B cell (primary cell): ENCODE measurements around the gene ANOS1. TPM values are rescaled to one million over a fixed set of nuclear protein-coding genes. Genes with fewer than 3 reads are reported as not detected.

Experiments used
- ATAC-seq: fragments of 200-7000 bp; cut with Tn5 transposase; one replicate; pipeline ENCODE4 v1.10.0; 2021; ENCODE audit warnings: low read depth, mild to moderate bottlenecking, moderate number of reproducible peaks, moderate library complexity
- CTCF ChIA-PET: fragments of 350-600 bp; sonication (Branson Sonifier 250); formaldehyde crosslinking; loops from one replicate; lab custom pipeline; 2021; ENCODE audit warnings: antibody characterized with exemption, inconsistent platforms; lab: Charles Lee
- POLR2A ChIA-PET: fragments of 350-600 bp; sonication (Branson Sonifier 250); formaldehyde crosslinking; loops from one replicate; lab custom pipeline; 2021; ENCODE audit warnings: antibody characterized with exemption; lab: Charles Lee
- DNase-seq: peaks from one replicate; pipeline ENCODE4 v3.0.0; 2013
- H2AFZ ChIP-seq: 2 replicates; pipeline ENCODE4 v1.6.1; 2012; ENCODE audit warnings: mild to moderate bottlenecking, low read depth, low read length; ENCODE audit not compliant: insufficient read depth, poor library complexity, severe bottlenecking
- H3K27ac ChIP-seq, 2 donors: 1 replicate in 1 of 2; 2 replicates in 1 of 2; pipeline ENCODE4 v1.5.1; 2012 to 2013; ENCODE audit warnings: low read length in 2 of 2, mild to moderate bottlenecking in 2 of 2, moderate library complexity in 1 of 2
- H3K27me3 ChIP-seq, 4 experiments: fragments of 200-600 bp in 1 of 4; sonication (generic) in 1 of 4; replicated peaks in 1 of 4; 1 replicate in 2 of 4; 2 replicates in 2 of 4; pipeline versions ENCODE4 v1.6.1 to v1.7.0; 2013 to 2016; ENCODE audit warnings: low read length in 3 of 4, mild to moderate bottlenecking in 2 of 4, mixed read lengths in 1 of 4, moderate library complexity in 1 of 4; ENCODE audit not compliant: insufficient read depth in 4 of 4, control insufficient read depth in 3 of 4; ENCODE audit errors: control extremely low read depth in 1 of 4
- H3K36me3 ChIP-seq, 2 experiments: replicated peaks in 1 of 2; 1 replicate in 1 of 2; 2 replicates in 1 of 2; pipeline versions ENCODE4 v1.6.1 to v1.7.1; 2013; ENCODE audit warnings: low read length in 1 of 2; ENCODE audit not compliant: insufficient read depth in 2 of 2, control insufficient read depth in 1 of 2; ENCODE audit errors: control extremely low read depth in 1 of 2, extremely low read depth in 1 of 2
- H3K4me1 ChIP-seq, 2 donors: fragments of 200-600 bp in 1 of 2; sonication (generic) in 1 of 2; 1 replicate in 1 of 2; 2 replicates in 1 of 2; pipeline versions ENCODE4 v1.5.1 to v1.6.1; 2013 to 2017; ENCODE audit warnings: low read length in 2 of 2; ENCODE audit not compliant: control insufficient read depth in 2 of 2, insufficient read depth in 2 of 2
- H3K4me2 ChIP-seq: replicated peaks from 2 replicates; pipeline ENCODE3; 2012; ENCODE audit warnings: mild to moderate bottlenecking, low read depth, low read length; ENCODE audit not compliant: poor library complexity, severe bottlenecking
- H3K4me3 ChIP-seq, 5 experiments: fragments of 200-600 bp in 1 of 5; sonication (generic) in 1 of 5; 1 replicate in 3 of 5; 2 replicates in 2 of 5; pipeline versions ENCODE4 v1.5.1 to v1.7.0; 2011 to 2016; ENCODE audit warnings: low read length in 4 of 5, mild to moderate bottlenecking in 4 of 5, low read depth in 2 of 5, control low read depth in 1 of 5, moderate library complexity in 1 of 5; ENCODE audit not compliant: insufficient read depth in 1 of 5; ENCODE audit errors: control extremely low read depth in 1 of 5, extremely low read depth in 1 of 5
- H3K79me2 ChIP-seq: fragments of 200-600 bp; sonication (generic); one replicate; pipeline ENCODE4 v1.6.0; 2016; ENCODE audit warnings: low read length; ENCODE audit not compliant: control insufficient read depth, insufficient read depth
- H3K9ac ChIP-seq: fragments of 200-600 bp; sonication (generic); 2 replicates; pipeline ENCODE4 v1.6.1; 2017; ENCODE audit warnings: mild to moderate bottlenecking, low read length, moderate library complexity
- H3K9me3 ChIP-seq, 3 donors: one replicate each; pipeline versions ENCODE4 v1.6.1 to v1.7.1; 2013; ENCODE audit warnings: low read length in 2 of 3; ENCODE audit not compliant: control insufficient read depth in 2 of 3, insufficient read depth in 1 of 3; ENCODE audit errors: control extremely low read depth in 1 of 3
- H4K20me1 ChIP-seq: 2 replicates; pipeline ENCODE4 v1.6.0; 2012; ENCODE audit warnings: mild to moderate bottlenecking, low read length; ENCODE audit not compliant: insufficient read depth, control insufficient read depth, poor library complexity, severe bottlenecking
- H3K27ac Mint-ChIP-seq: one replicate; pipeline ENCODE4 v1.8.0; 2021; ENCODE audit warnings: mixed read lengths
- H3K27me3 Mint-ChIP-seq: one replicate; pipeline ENCODE4 v1.8.0; 2021; ENCODE audit warnings: mixed read lengths
- H3K4me1 Mint-ChIP-seq: one replicate; pipeline ENCODE4 v1.8.0; 2021; ENCODE audit warnings: mixed read lengths
- H3K4me3 Mint-ChIP-seq: one replicate; pipeline ENCODE4 v1.8.0; 2021; ENCODE audit warnings: mixed read lengths
- H3K9me3 Mint-ChIP-seq: one replicate; pipeline ENCODE4 v1.8.0; 2022; ENCODE audit warnings: mixed read lengths; ENCODE audit not compliant: insufficient read depth
- CTCF ChIP-seq: fragments of 200-600 bp; IDR thresholded peaks from one replicate; pipeline ENCODE4 v1.8.0; 2022; ENCODE audit warnings: antibody characterized with exemption, mild to moderate bottlenecking
- EZH2 ChIP-seq: IDR thresholded peaks from 2 replicates; pipeline ENCODE4 v1.6.1; 2012; ENCODE audit warnings: borderline replicate concordance, low read depth, mild to moderate bottlenecking, moderate library complexity, low read length; ENCODE audit not compliant: insufficient read depth, poor library complexity, severe bottlenecking
- WGBS: methylation state at CpG from one replicate; pipeline ENCODE4 v1.1.5; 2013; ENCODE audit warnings: missing lambda C conversion rate; ENCODE audit not compliant: insufficient coverage; 5-methylcytosine and 5-hydroxymethylcytosine counted together
- intact Hi-C: fragments of 100-400 bp; cut with micrococcal nuclease; formaldehyde crosslinking; loops from one replicate; pipeline ENCODE4 v1.10.0; 2022
- polyA plus RNA-seq: library from polyadenylated mRNA; depleted of rRNA; stranded (reverse); fragments of >200 nt; gene quantifications from 2 replicates; pipeline ENCODE4 v1.2.3, GENCODE V29; 2012
- total RNA-seq, 2 donors: library from RNA; stranded (reverse); fragments of 120-200 nt in 1 of 2; gene quantifications; 1 replicate in 1 of 2; 2 replicates in 1 of 2; pipeline versions ENCODE4 v1.2.3 to v1.2.4, GENCODE V29; 2013 to 2022

The ANOS1 gene
- total and polyA plus RNA-seq, 2 donors (not counting 1 experiment from before 2014, with no cell fraction given): 0.10 TPM; not detected in 1

GRCh38 chrX:8743126-8743732, 11.3 kb upstream of the ANOS1 start:
- no peak overlapping the region for H3K27ac Mint-ChIP-seq
- Histone ChIP-seq H3K36me3 (no peaks in the 10 kb centered on the region), H3K9me3 (no peaks in the 10 kb centered on the region), H3K27me3 (peaks cover 0 to 2% (median 0%) of the 10 kb centered on the region in 4 experiments), H3K4me2 (no peak overlapping the region), H2AFZ (no peak overlapping the region), H3K27ac (no peak overlapping the region), H3K9ac (no peak overlapping the region), H4K20me1 (no peaks in the 10 kb centered on the region), H3K4me3 (no peak overlapping the region), H3K4me1 (no peaks in the 10 kb centered on the region), H3K79me2 (no peaks in the 10 kb centered on the region)
- no CpG with 5 or more reads among the region's 11 CpGs for WGBS
- no peaks in the 10 kb centered on the region for H3K4me1 Mint-ChIP-seq
- no peak overlapping the region for H3K4me3 Mint-ChIP-seq
- H3K27me3 Mint-ChIP-seq: peaks cover 3% of the 10 kb centered on the region
- peak; percentile 56 for DNase-seq
- no peak for ATAC-seq
- CTCF ChIA-PET: interaction anchor here (0.7 to 1.8 kb wide), 3 partner anchors 8 to 1245 kb away, joined by 3 to 6 read pairs (median 5); no protein-coding TSS in a partner anchor
- POLR2A ChIA-PET: no interaction called here
- intact Hi-C loops: loop anchor here (1.0 to 10.0 kb wide), 3 partner anchors 966 to 1372 kb away; no protein-coding TSS in a partner anchor
- H3K9me3 Mint-ChIP-seq: no peaks in the 10 kb centered on the region
- TF ChIP-seq EZH2 (no peak), CTCF (peak; percentile 66)

GRCh38 chrX:8741981-8742380, 10.0 kb upstream of the ANOS1 start:
- Histone ChIP-seq H3K9me3 (no peaks in the 10 kb centered on the region), H3K9ac (no peak overlapping the region), H3K4me1 (no peaks in the 10 kb centered on the region), H3K36me3 (no peaks in the 10 kb centered on the region), H4K20me1 (no peaks in the 10 kb centered on the region), H3K27ac (no peak overlapping the region), H3K4me3 (no peak overlapping the region), H2AFZ (no peak overlapping the region), H3K27me3 (peaks cover 0 to 2% (median 0%) of the 10 kb centered on the region in 4 experiments), H3K79me2 (no peaks in the 10 kb centered on the region), H3K4me2 (no peak overlapping the region)
- DNase-seq (no peak), ATAC-seq (no peak)
- intact Hi-C loops: loop anchor here (10.0 kb wide), 2 partner anchors 1243 to 1373 kb away; no protein-coding TSS in a partner anchor
- ChIA-PET CTCF (interaction anchor here (1.3 to 1.8 kb wide), 2 partner anchors 8 to 10 kb away, joined by 5 to 6 read pairs; no protein-coding TSS in a partner anchor), POLR2A (no interaction called here)
- TF ChIP-seq EZH2: no peak
- TF ChIP-seq CTCF: no peak
- Mint-ChIP-seq H3K4me1 (no peaks in the 10 kb centered on the region), H3K27ac (no peak overlapping the region), H3K9me3 (no peaks in the 10 kb centered on the region), H3K27me3 (peaks cover 3% of the 10 kb centered on the region), H3K4me3 (no peak overlapping the region)
- 78% methylated on average over 3 of the region's 10 CpGs for WGBS
